ENCODE data around the gene CAPN14. TPM values are rescaled to one million over a fixed set of nuclear protein-coding genes. Genes with fewer than 3 reads are reported as not detected.

Gene CAPN14
- total and polyA plus RNA-seq, 2 of the 4 experiments (the other 2 are of a cell fraction): under 0.01 to 0.09 TPM

GRCh38 chr2:31243053-31243452 is 25.7 kb upstream of the CAPN14 start:
- Histone ChIP-seq H3K4me3 (ENCODE audit: insufficient read depth, low read depth, low read length) (no peak overlapping the region), H2BK15ac (ENCODE audit: low read depth, low read length) (no peak overlapping the region), H4K20me1 (ENCODE audit: insufficient read depth, low read length) (peaks cover 5% of the 10 kb centered on the region; the same call in 1 of the 2 replicates), H2BK5ac (ENCODE audit: low read depth, low read length, poor library complexity, severe bottlenecking) (no peak overlapping the region), H3K14ac (replicated peaks; ENCODE audit: low read depth, low read length) (no peak overlapping the region), H2BK20ac (ENCODE audit: low read depth, low read length) (no peak overlapping the region), H3K79me1 (ENCODE audit: low read depth in 1 of 2, low read length in 2 of 2) (peaks cover 1 to 24% of the 10 kb centered on the region in 2 experiments), H3K23ac (ENCODE audit: low read depth, low read length) (no peak overlapping the region), H2BK120ac (ENCODE audit: low read depth, low read length) (no peak overlapping the region), H3K9ac (ENCODE audit: low read depth, low read length) (no peak overlapping the region), H2AK5ac (ENCODE audit: low read depth, low read length) (no peak overlapping the region), H3K18ac (ENCODE audit: low read depth, low read length) (no peak overlapping the region), H3K4ac (ENCODE audit: low read depth, low read length) (no peak overlapping the region), H4K8ac (ENCODE audit: low read depth in 2 of 2, low read length in 2 of 2) (no peak overlapping the region), H4K5ac (ENCODE audit: low read depth, low read length) (no peak overlapping the region), H3K36me3 (ENCODE audit: control insufficient read depth, insufficient read depth, low read length) (peaks cover 14% of the 10 kb centered on the region), H2AFZ (replicated peaks; ENCODE audit: low read length, poor library complexity) (no peak overlapping the region), H3K4me1 (ENCODE audit: control insufficient read depth, insufficient read depth, low read length) (peaks cover 6% of the 10 kb centered on the region), H3K9me1 (ENCODE audit: insufficient read depth, low read length) (peaks cover 6% of the 10 kb centered on the region; the same call in 1 of the 2 replicates), H3K4me2 (ENCODE audit: low read depth, low read length) (no peak overlapping the region), H4K91ac (ENCODE audit: insufficient read depth, low read depth, low read length) (no peak overlapping the region), H3K27ac (ENCODE audit: insufficient read depth, low read length) (no peak overlapping the region), H3K56ac (ENCODE audit: extremely low read depth, insufficient read depth, low read length) (no peak overlapping the region), H3K27me3 (ENCODE audit: control insufficient read depth, insufficient read depth, low read length) (no peaks in the 10 kb centered on the region), H2AK9ac (replicated peaks; ENCODE audit: low read depth, low read length, poor library complexity) (no peak overlapping the region), H3K9me3 (ENCODE audit: control insufficient read depth, insufficient read depth, low read length) (no peaks in the 10 kb centered on the region)
- TF ChIP-seq FOS (IDR thresholded peaks at IDR 0.05; ENCODE audit: low read depth, low read length) (no peak), POLR2A (IDR thresholded peaks at IDR 0.05; ENCODE audit: low read depth, low read length) (no peak), MAFK (IDR thresholded peaks at IDR 0.05; ENCODE audit: low read depth, low read length) (no peak), MXI1 (IDR thresholded peaks at IDR 0.05; ENCODE audit: borderline replicate concordance, low read depth, low read length) (no peak), MAZ (IDR thresholded peaks at IDR 0.05; ENCODE audit: borderline replicate concordance, low read depth, low read length) (no peak), RFX5 (IDR thresholded peaks at IDR 0.05; ENCODE audit: low read depth, low read length) (no peak), RCOR1 (IDR thresholded peaks at IDR 0.05; ENCODE audit: insufficient replicate concordance, low read length) (no peak), BHLHE40 (IDR thresholded peaks at IDR 0.05; ENCODE audit: low read depth, low read length) (no peak), CTCF (conservative IDR thresholded peaks at IDR 0.05; ENCODE audit: low read depth, low read length) (no peak)
- in situ Hi-C loops (cut with MboI; ENCODE audit: low sequenced_read_pairs) (no loop called here), dilution Hi-C loops (cut with HindIII; ENCODE audit: low sequenced_read_pairs, unreplicated experiment) (no loop called here), intact Hi-C loops (cut with micrococcal nuclease) (no loop called here)
- ChIA-PET CTCF (interaction anchor here (0.6 to 1.1 kb wide), 2 partner anchors 90 to 131 kb away, joined by 3 to 4 read pairs; no protein-coding TSS in a partner anchor), POLR2A (ENCODE audit: unreplicated experiment) (no interaction called here)
- no TSS peak for BruUV-seq (replicated peaks)
- DNase-seq (no peak), ATAC-seq (ENCODE audit: low read depth) (no peak)
- no CpG with 5 or more reads among the region's 5 CpGs for WGBS, 2 experiments (ENCODE audit: extremely low coverage in 2 of 2, insufficient read length in 1 of 2)
